Inflammatory macrophage (primary cell): ENCODE measurements around the gene MYO10.

Source experiments
- DNase-seq, 2 donors: peaks; one replicate each; pipeline ENCODE4 v3.0.0-alpha.2; 2020 to 2022

The MYO10 gene

GRCh38 chr5:16809395-16810207 is 126.5 kb downstream of the MYO10 start:
- no peak for DNase-seq

GRCh38 chr5:16809010-16809394 is 127.1 kb downstream of the MYO10 start:
- DNase-seq: no peak

GRCh38 chr5:16808021-16808420 is 128.1 kb downstream of the MYO10 start:
- no peak for DNase-seq

GRCh38 chr5:16807547-16807864 is 128.6 kb downstream of the MYO10 start:
- no peak for DNase-seq

GRCh38 chr5:16806711-16807546 is 129.2 kb downstream of the MYO10 start:
- no peak for DNase-seq

GRCh38 chr5:16805486-16805885 is 130.6 kb downstream of the MYO10 start:
- DNase-seq: no peak

- DNase-seq: no peak
Measured at GRCh38 chr5:16803831-16804230, 132.3 kb downstream of the MYO10 start.

- no peak for DNase-seq
Measured at GRCh38 chr5:16800477-16800876, 135.6 kb downstream of the MYO10 start.

GRCh38 chr5:16799796-16800195 is 136.3 kb downstream of the MYO10 start:
- DNase-seq: no peak

GRCh38 chr5:16797951-16798350 is 138.1 kb downstream of the MYO10 start:
- no peak for DNase-seq

GRCh38 chr5:16794269-16794913 is 141.7 kb downstream of the MYO10 start:
- DNase-seq: no peak

GRCh38 chr5:16792598-16793275 is 143.4 kb downstream of the MYO10 start:
- DNase-seq: no peak

- no peak for DNase-seq
Measured at GRCh38 chr5:16791904-16792597, 144.0 kb downstream of the MYO10 start.

GRCh38 chr5:16791036-16791705 is 144.9 kb downstream of the MYO10 start:
- DNase-seq: peak; percentile 63 to 69

GRCh38 chr5:16788957-16789356 is 147.1 kb downstream of the MYO10 start:
- DNase-seq: no peak

- DNase-seq: no peak
Measured at GRCh38 chr5:16787278-16787677, 148.8 kb downstream of the MYO10 start.

GRCh38 chr5:16784843-16785791 is 151.0 kb downstream of the MYO10 start:
- no peak for DNase-seq

- no peak for DNase-seq
Measured at GRCh38 chr5:16784088-16784487, 152.0 kb downstream of the MYO10 start.

GRCh38 chr5:16781828-16782626 is 154.1 kb downstream of the MYO10 start:
- no peak for DNase-seq

GRCh38 chr5:16780325-16780724 is 155.8 kb downstream of the MYO10 start:
- DNase-seq: no peak
